ENCODE results near the gene LMTK2.

- TF ChIP-seq CTCF (conservative IDR thresholded peaks at IDR 0.05): no peak
- TF ChIP-seq ZFX (IDR thresholded peaks at IDR 0.05): no peak
Observed at GRCh38 chr7:98225913-98226614, 119.4 kb downstream of the LMTK2 start.

All from C4-2B (cell line).